Measurements from ENCODE around the gene AKT2. TPM values are rescaled to one million over a fixed set of nuclear protein-coding genes. Genes with fewer than 3 reads are reported as not detected.

Gene AKT2
- total RNA-seq, 1 donor from 2014 or later: 105 TPM

DNA sequence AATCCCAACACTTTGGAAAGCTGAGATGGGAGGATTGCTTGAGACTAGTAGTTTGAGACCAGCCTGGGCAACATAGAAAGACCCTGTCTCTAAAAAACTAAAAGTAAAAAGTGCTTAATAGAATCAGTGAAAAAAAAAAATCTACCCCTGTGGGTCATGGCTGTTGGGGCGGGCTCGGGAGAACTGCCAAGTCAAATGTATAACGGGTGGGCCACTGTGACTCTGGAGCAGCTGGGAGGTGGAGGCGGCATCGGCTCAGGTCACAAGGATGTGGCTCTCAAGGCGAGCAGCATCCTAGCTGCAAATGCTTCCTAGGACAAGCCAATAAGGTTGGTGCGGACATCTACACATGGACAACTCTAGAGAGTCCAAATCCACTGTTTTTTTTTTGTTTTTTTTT is 32.2 kb upstream of the AKT2 start:
- no peak for DNase-seq (ENCODE audit: extremely low spot score in 2 of 2)
- Histone ChIP-seq H3K27ac (no peak overlapping the region), H3K27me3 (no peaks in the 10 kb centered on the region), H3K9me3 (no peaks in the 10 kb centered on the region), H3K4me1 (no peaks in the 10 kb centered on the region), H3K4me3 (no peak overlapping the region), H3K36me3 (peaks cover 0 to 18% of the 10 kb centered on the region in 2 donors)
- no peak for TF ChIP-seq POLR2AphosphoS5 (IDR thresholded peaks at IDR 0.05; ENCODE audit: insufficient read depth in 1 of 2, low read depth in 1 of 2)
- TF ChIP-seq, protein P1, sequence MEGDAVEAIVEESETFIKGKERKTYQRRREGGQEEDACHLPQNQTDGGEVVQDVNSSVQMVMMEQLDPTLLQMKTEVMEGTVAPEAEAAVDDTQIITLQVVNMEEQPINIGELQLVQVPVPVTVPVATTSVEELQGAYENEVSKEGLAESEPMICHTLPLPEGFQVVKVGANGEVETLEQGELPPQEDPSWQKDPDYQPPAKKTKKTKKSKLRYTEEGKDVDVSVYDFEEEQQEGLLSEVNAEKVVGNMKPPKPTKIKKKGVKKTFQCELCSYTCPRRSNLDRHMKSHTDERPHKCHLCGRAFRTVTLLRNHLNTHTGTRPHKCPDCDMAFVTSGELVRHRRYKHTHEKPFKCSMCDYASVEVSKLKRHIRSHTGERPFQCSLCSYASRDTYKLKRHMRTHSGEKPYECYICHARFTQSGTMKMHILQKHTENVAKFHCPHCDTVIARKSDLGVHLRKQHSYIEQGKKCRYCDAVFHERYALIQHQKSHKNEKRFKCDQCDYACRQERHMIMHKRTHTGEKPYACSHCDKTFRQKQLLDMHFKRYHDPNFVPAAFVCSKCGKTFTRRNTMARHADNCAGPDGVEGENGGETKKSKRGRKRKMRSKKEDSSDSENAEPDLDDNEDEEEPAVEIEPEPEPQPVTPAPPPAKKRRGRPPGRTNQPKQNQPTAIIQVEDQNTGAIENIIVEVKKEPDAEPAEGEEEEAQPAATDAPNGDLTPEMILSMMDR (IDR thresholded peaks at IDR 0.05): no peak
- TF ChIP-seq POLR2A (IDR thresholded peaks at IDR 0.05): no peak
- intact Hi-C loops (cut with DNase I): no loop called here

DNA sequence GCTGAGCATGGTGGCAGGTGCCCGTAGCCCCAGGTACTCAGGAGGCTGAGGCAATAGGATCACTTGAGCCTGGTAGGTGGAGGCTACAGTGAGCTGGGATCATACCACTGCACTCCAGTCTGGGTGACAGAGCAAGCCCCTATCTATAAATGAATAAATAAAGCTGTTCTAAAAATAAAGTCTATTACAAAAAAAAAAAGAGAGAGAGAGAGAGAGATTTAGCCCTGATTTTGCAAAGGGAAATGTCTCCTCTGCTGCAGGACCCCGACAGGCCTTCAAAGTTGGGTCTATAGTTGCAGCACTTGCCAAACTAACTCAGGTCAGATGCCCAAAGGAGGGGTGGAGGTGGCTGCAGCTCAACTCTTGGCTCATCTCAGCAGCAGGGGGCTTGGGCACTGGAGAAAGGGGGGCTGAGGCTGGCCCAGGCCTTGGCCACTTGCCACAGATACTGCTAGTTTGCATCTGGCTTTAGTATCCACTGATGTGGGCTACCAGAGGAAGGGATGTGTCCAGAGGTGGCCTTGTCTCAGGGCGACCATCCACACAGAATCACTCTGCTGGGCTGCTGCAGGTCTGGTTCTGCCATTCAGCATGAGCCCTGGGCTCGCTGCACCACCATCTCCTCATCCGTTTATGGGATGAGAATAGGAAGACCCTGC is 30.8 kb upstream of the AKT2 start:
- no peak for TF ChIP-seq POLR2A (IDR thresholded peaks at IDR 0.05)
- TF ChIP-seq, protein P1 (IDR thresholded peaks at IDR 0.05): no peak
- TF ChIP-seq POLR2AphosphoS5 (IDR thresholded peaks at IDR 0.05; ENCODE audit: insufficient read depth in 1 of 2, low read depth in 1 of 2): no peak
- Histone ChIP-seq H3K4me1 (no peaks in the 10 kb centered on the region), H3K4me3 (no peak overlapping the region), H3K27ac (no peak overlapping the region), H3K36me3 (peaks cover 0 to 4% of the 10 kb centered on the region in 2 donors), H3K9me3 (no peaks in the 10 kb centered on the region), H3K27me3 (no peaks in the 10 kb centered on the region)
- DNase-seq (ENCODE audit: extremely low spot score in 2 of 2): no peak
- intact Hi-C loops (cut with DNase I): no loop called here

DNA sequence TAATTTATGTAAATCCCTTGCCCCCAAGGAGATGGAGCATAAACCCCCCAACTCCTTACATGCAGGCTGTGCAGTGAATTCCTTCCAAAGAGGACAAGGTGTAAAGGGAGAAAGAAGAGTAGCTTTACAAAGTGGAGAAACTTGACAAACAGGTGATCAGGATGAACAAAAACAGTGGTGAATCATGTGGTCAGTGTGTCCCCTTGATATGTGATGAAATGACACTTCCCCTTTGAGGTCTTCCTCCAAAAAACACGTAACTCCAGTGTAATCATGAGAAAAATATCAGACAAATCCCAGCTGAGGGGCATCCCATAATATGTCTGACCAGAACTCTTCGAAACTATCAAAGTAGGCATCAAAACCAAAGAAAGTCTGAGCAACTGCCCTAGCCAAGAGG is 29.5 kb upstream of the AKT2 start:
- Histone ChIP-seq H3K36me3 (no peaks in the 10 kb centered on the region), H3K9me3 (no peaks in the 10 kb centered on the region), H3K4me3 (no peak overlapping the region), H3K27ac (no peak overlapping the region), H3K27me3 (no peaks in the 10 kb centered on the region), H3K4me1 (no peaks in the 10 kb centered on the region)
- TF ChIP-seq, protein P1 (IDR thresholded peaks at IDR 0.05): no peak
- TF ChIP-seq POLR2AphosphoS5 (IDR thresholded peaks at IDR 0.05; ENCODE audit: insufficient read depth in 1 of 2, low read depth in 1 of 2) (no peak), POLR2A (IDR thresholded peaks at IDR 0.05) (no peak)
- no peak for DNase-seq (ENCODE audit: extremely low spot score in 2 of 2)
- intact Hi-C loops (cut with DNase I): no loop called here

DNA sequence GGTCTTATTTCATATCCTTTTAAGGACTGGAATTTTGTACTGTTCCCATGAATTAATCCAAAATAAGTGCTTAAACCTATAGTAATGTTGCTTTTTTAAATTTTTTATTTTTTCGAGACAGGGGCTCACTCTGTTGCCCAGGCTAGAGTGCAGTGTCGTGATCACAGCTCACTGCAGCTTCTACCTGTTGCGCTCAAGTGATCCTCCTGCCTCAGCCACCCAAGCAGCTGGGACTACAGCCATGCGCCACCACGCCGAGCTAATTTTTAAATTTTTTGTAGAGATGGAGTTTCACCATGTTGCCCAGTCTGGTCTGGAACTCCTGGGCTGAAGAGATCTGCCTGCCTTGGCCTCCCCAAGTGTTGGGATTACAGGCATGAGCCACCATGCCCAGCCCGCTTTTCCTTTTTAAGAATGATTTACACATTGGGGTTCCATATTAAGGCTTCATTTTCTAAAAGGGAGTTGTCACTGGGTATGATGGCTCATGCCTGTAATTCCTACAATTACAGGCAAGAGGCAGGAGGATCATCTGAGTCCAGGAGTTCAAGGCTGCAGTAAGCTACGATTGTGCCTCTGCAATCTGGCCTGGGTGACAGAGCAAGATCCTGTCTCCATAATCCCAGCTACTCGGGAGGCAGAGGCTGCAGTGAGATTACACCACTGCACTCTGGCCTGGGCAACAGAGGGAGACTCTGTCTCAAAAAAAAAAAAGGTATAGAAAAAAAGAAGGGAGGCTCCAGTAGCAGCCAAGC is 28.3 kb upstream of the AKT2 start:
- DNase-seq (ENCODE audit: extremely low spot score in 2 of 2): no peak
- Histone ChIP-seq H3K4me3 (no peak overlapping the region), H3K27me3 (no peaks in the 10 kb centered on the region), H3K27ac (no peak overlapping the region), H3K36me3 (no peaks in the 10 kb centered on the region), H3K9me3 (no peaks in the 10 kb centered on the region), H3K4me1 (no peaks in the 10 kb centered on the region)
- intact Hi-C loops (cut with DNase I): no loop called here
- TF ChIP-seq, protein P1 (IDR thresholded peaks at IDR 0.05): no peak

DNA sequence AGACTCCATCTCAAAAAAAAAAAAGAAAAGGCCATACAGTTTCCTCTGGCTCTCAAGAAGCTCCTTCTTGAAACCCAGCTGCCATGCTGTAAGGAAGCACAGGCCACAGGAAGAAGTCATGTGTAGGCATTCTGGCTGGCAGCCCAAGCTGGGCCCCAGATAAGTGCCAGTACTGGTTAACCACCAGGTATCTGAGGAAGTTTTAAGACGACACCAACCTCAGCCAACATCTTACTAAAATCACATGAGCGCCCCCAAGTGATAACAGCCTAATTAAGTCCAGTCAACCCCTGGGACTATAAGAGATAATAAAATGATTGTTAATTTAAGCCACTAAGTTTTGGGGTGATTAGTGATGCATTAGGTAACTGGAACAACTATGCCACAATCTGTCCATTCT is 27.4 kb upstream of the AKT2 start:
- intact Hi-C loops (cut with DNase I): no loop called here
- Histone ChIP-seq H3K36me3 (no peaks in the 10 kb centered on the region), H3K9me3 (no peaks in the 10 kb centered on the region), H3K27me3 (no peaks in the 10 kb centered on the region), H3K27ac (no peak overlapping the region), H3K4me1 (no peaks in the 10 kb centered on the region), H3K4me3 (no peak overlapping the region)
- TF ChIP-seq, protein P1 (IDR thresholded peaks at IDR 0.05): no peak
- TF ChIP-seq POLR2A (IDR thresholded peaks at IDR 0.05): no peak
- TF ChIP-seq POLR2AphosphoS5 (IDR thresholded peaks at IDR 0.05; ENCODE audit: insufficient read depth in 1 of 2, low read depth in 1 of 2): no peak
- DNase-seq (ENCODE audit: extremely low spot score in 2 of 2): no peak

Measured in vagina (tissue), 2 donors.